Endothelial cell of umbilical vein (primary cell): ENCODE data around the gene TMEM38A. TPM values are rescaled to one million over a fixed set of nuclear protein-coding genes. Genes with fewer than 3 reads are reported as not detected.

Experiments
- Bru-seq: library from RNA; stranded (reverse); fragments of 400-500 nt; gene quantifications from one replicate; lab custom pipeline; 2021; lab: Mats Ljungman, UMichigan
- BruChase-seq, 2 experiments: library from RNA; stranded (reverse); fragments of 400-500 nt; gene quantifications; one replicate each; lab custom pipeline; 2021; lab: Mats Ljungman, UMichigan
- BruUV-seq: library from RNA; stranded (reverse); fragments of 400-500 nt; replicated peaks from 2 replicates; lab custom pipeline; 2021; lab: Mats Ljungman, UMichigan
- CTCF ChIA-PET: fragments of 300-600, 350-600 bp; sonication (Branson Sonifier 250); formaldehyde crosslinking; loops from one replicate; lab custom pipeline; 2021; ENCODE audit warnings: antibody characterized with exemption, inconsistent platforms; lab: Charles Lee
- POLR2A ChIA-PET: fragments of 300-600, 350-600 bp; sonication (Branson Sonifier 250); formaldehyde crosslinking; loops from one replicate; lab custom pipeline; 2021; ENCODE audit warnings: antibody characterized with exemption, inconsistent platforms; lab: Charles Lee
- DNase-seq: peaks from one replicate; pipeline ENCODE4 v3.0.0-alpha.2; 2011; ENCODE audit warnings: low read depth, low spot score
- FAIRE-seq: peaks from 2 replicates; lab custom pipeline; 2011; peaks lifted over from hg19 to GRCh38; lab: Jason Lieb, UNC
- H2AFZ ChIP-seq: 2 replicates; pipeline ENCODE4 v1.6.0; 2012; ENCODE audit warnings: low read depth, low read length, control low read depth, inconsistent platforms
- H3K27ac ChIP-seq: 2 replicates; pipeline ENCODE4 v1.5.1; 2011; ENCODE audit warnings: low read depth, mild to moderate bottlenecking, control low read depth, low read length, moderate library complexity; ENCODE audit not compliant: insufficient read depth
- H3K27me3 ChIP-seq, 2 experiments: 2 replicates each; pipeline versions ENCODE4 v1.6.0 to v1.6.1; 2011; ENCODE audit warnings: low read length in 2 of 2, mixed read lengths in 1 of 2; ENCODE audit not compliant: control insufficient read depth in 2 of 2, insufficient read depth in 2 of 2
- H3K36me3 ChIP-seq, 2 experiments: 2 replicates in 1 of 2; 3 replicates in 1 of 2; pipeline ENCODE4 v1.5.1; 2011; ENCODE audit warnings: low read length in 2 of 2, mild to moderate bottlenecking in 1 of 2, moderate library complexity in 1 of 2; ENCODE audit not compliant: control insufficient read depth in 2 of 2, insufficient read depth in 2 of 2; ENCODE audit errors: extremely low read depth in 1 of 2
- H3K4me1 ChIP-seq: 3 replicates; pipeline ENCODE4 v1.5.1; 2011; ENCODE audit warnings: mild to moderate bottlenecking, low read length; ENCODE audit not compliant: control insufficient read depth, insufficient read depth; ENCODE audit errors: extremely low read depth
- H3K4me2 ChIP-seq: 2 replicates; pipeline ENCODE4 v1.6.1; 2011; ENCODE audit warnings: low read length, control low read depth, mixed read lengths; ENCODE audit not compliant: insufficient read depth
- H3K4me3 ChIP-seq, 3 experiments: fragments of 200-600 bp in 1 of 3; sonication (generic), shearing (Covaris generic) in 1 of 3; replicated peaks in 1 of 3; 2 replicates each; pipeline ENCODE4 v1.5.1; 2011 to 2016; ENCODE audit warnings: control low read depth in 3 of 3, low read length in 3 of 3, mild to moderate bottlenecking in 2 of 3, inconsistent platforms in 1 of 3, low read depth in 1 of 3, moderate library complexity in 1 of 3; ENCODE audit not compliant: insufficient read depth in 1 of 3
- H3K79me2 ChIP-seq: 2 replicates; pipeline ENCODE4 v1.6.0; 2012; ENCODE audit warnings: low read length, inconsistent platforms; ENCODE audit not compliant: control insufficient read depth, insufficient read depth
- H3K9ac ChIP-seq: replicated peaks from 2 replicates; pipeline ENCODE3; 2011; ENCODE audit warnings: low read length, control low read depth; ENCODE audit not compliant: insufficient read depth; ENCODE audit errors: extremely low read depth
- H3K9me1 ChIP-seq: replicated peaks from 3 replicates; pipeline ENCODE4 v1.6.0; 2011; ENCODE audit warnings: mild to moderate bottlenecking, low read length; ENCODE audit not compliant: control insufficient read depth, insufficient read depth; ENCODE audit errors: extremely low read depth
- H3K9me3 ChIP-seq: replicated peaks from 2 replicates; pipeline ENCODE4 v1.5.1; 2012; ENCODE audit warnings: low read length, inconsistent platforms; ENCODE audit not compliant: control insufficient read depth, insufficient read depth
- H4K20me1 ChIP-seq: replicated peaks from 2 replicates; pipeline ENCODE3; 2011; ENCODE audit warnings: mild to moderate bottlenecking, low read length; ENCODE audit not compliant: control insufficient read depth, insufficient read depth; ENCODE audit errors: extremely low read depth
- EZH2 ChIP-seq: IDR thresholded peaks from 2 replicates; pipeline ENCODE4 v1.6.1; 2012; ENCODE audit warnings: borderline replicate concordance, low read depth, mild to moderate bottlenecking, moderate library complexity, low read length, inconsistent platforms; ENCODE audit not compliant: severe bottlenecking
- FOS ChIP-seq: IDR thresholded peaks from 2 replicates; pipeline ENCODE4 v1.6.1; 2011; ENCODE audit warnings: mild to moderate bottlenecking, low read length, moderate library complexity, borderline replicate concordance; ENCODE audit not compliant: insufficient read depth
- GATA2 ChIP-seq: IDR thresholded peaks from 2 replicates; pipeline ENCODE4 v1.7.0; 2011; ENCODE audit warnings: low read depth, mild to moderate bottlenecking, moderate library complexity, mixed read lengths, low read length; ENCODE audit not compliant: insufficient read length, insufficient read depth
- JUN ChIP-seq: IDR thresholded peaks from 2 replicates; pipeline ENCODE4 v1.6.1; 2011; ENCODE audit warnings: borderline replicate concordance, low read depth; ENCODE audit not compliant: insufficient read length, insufficient read depth
- MYC ChIP-seq: IDR thresholded peaks from one replicate; pipeline ENCODE4 v1.6.1; 2011; ENCODE audit warnings: mild to moderate bottlenecking, low read depth, low read length
- POLR2A ChIP-seq: IDR thresholded peaks from 2 replicates; pipeline ENCODE4 v1.6.1; 2012; ENCODE audit warnings: low read depth, mild to moderate bottlenecking, control low read depth, low read length
- POLR2AphosphoS5 ChIP-seq: IDR thresholded peaks from 2 replicates; pipeline ENCODE4 v1.6.1; 2012; ENCODE audit warnings: low read depth, mild to moderate bottlenecking, control low read depth, low read length, moderate library complexity; ENCODE audit not compliant: insufficient read depth
- dilution Hi-C: fragments of 300-500 bp; cut with MboI; formaldehyde crosslinking; loops from one replicate; pipeline ENCODE4 v1.15.0; 2019; ENCODE audit warnings: low sequenced_read_pairs; ENCODE audit not compliant: extremely low pct_ligation_motif_present
- intact Hi-C: fragments of 100-400 bp; cut with micrococcal nuclease; formaldehyde crosslinking; loops from one replicate; pipeline ENCODE4 v1.10.0; 2022
- long read RNA-seq: library from polyadenylated mRNA; stranded (forward); transcript quantifications from one replicate; pipeline ENCODE4 v2.0.0, GENCODE V29; 2021
- polyA minus RNA-seq, 3 experiments: library from RNA; depleted of rRNA, polyadenylated mRNA; stranded (reverse); fragments of >200 nt; gene quantifications; 1 replicate in 1 of 3; 2 replicates in 2 of 3; pipeline ENCODE4 v1.2.3, GENCODE V29; 2011
- polyA plus RNA-seq, 4 experiments: library from polyadenylated mRNA; depleted of rRNA in 3 of 4; stranded (reverse) in 3 of 4; unstranded in 1 of 4; fragments of >200 nt; gene quantifications; 2 replicates each; pipeline versions ENCODE4 v1.2.1 to v1.2.3, GENCODE V29; 2011 to 2012; ENCODE audit warnings: missing spikeins in 1 of 4
- total RNA-seq: library from RNA; stranded (reverse); gene quantifications from 2 replicates; pipeline ENCODE4 v1.2.3, GENCODE V29; 2021
- TF ChIP-seq, protein P1 (sequence below): IDR thresholded peaks from 2 replicates; pipeline ENCODE4 v1.6.1; 2011; ENCODE audit not compliant: insufficient read depth, insufficient read length
- TF ChIP-seq, protein P2 (sequence below), 2 donors: IDR thresholded peaks; 1 replicate in 1 of 2; 2 replicates in 1 of 2; pipeline ENCODE4 v1.5.1; 2011; ENCODE audit warnings: low read length in 2 of 2, mild to moderate bottlenecking in 2 of 2, moderate library complexity in 2 of 2, control low read depth in 1 of 2, inconsistent platforms in 1 of 2, low read depth in 1 of 2; ENCODE audit not compliant: insufficient read depth in 1 of 2; ENCODE audit errors: extremely low read depth in 1 of 2

The TMEM38A gene, protein sequence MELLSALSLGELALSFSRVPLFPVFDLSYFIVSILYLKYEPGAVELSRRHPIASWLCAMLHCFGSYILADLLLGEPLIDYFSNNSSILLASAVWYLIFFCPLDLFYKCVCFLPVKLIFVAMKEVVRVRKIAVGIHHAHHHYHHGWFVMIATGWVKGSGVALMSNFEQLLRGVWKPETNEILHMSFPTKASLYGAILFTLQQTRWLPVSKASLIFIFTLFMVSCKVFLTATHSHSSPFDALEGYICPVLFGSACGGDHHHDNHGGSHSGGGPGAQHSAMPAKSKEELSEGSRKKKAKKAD
- total RNA-seq (1.6 and 2.2 TPM in 2 replicates), polyA plus RNA-seq (1.6 and 2.0 TPM in 2 replicates), polyA minus RNA-seq (1.7 and 4.0 TPM in 2 replicates), Bru-seq, nascent RNA (percentile 25 among the genes with signal in this experiment), BruChase-seq, experiment 1, labeled RNA remaining after a 6-hour chase (percentile 40 among the genes with signal in this experiment), BruChase-seq, experiment 2, labeled RNA remaining after a 2-hour chase (percentile 39 among the genes with signal in this experiment)
- polyA plus RNA-seq (2011; cell fraction: cytosol; rRNA removed), result 1.6 and 2.3 TPM in 2 replicates
- 1.3 and 1.5 TPM in 2 replicates for polyA plus RNA-seq (2011; cell fraction: nucleus; rRNA removed)
- 1.7 and 3.3 TPM in 2 replicates for polyA plus RNA-seq (2012)
- polyA minus RNA-seq (2011; cell fraction: cytosol; rRNA and poly(A)+ RNA removed), result 8.5 TPM
- 0.91 and 1.7 TPM in 2 replicates for polyA minus RNA-seq (2011; cell fraction: nucleus; rRNA and poly(A)+ RNA removed)
- long read RNA-seq, transcript TMEM38A-202 (3 exons, 798 nt), result major isoform, 5 of 9 reads
- long read RNA-seq, partial matches to known transcripts, result 0 of 9 reads
- long read RNA-seq, other reads (novel, unspliced or antisense), result 1 of 9 reads

DNA sequence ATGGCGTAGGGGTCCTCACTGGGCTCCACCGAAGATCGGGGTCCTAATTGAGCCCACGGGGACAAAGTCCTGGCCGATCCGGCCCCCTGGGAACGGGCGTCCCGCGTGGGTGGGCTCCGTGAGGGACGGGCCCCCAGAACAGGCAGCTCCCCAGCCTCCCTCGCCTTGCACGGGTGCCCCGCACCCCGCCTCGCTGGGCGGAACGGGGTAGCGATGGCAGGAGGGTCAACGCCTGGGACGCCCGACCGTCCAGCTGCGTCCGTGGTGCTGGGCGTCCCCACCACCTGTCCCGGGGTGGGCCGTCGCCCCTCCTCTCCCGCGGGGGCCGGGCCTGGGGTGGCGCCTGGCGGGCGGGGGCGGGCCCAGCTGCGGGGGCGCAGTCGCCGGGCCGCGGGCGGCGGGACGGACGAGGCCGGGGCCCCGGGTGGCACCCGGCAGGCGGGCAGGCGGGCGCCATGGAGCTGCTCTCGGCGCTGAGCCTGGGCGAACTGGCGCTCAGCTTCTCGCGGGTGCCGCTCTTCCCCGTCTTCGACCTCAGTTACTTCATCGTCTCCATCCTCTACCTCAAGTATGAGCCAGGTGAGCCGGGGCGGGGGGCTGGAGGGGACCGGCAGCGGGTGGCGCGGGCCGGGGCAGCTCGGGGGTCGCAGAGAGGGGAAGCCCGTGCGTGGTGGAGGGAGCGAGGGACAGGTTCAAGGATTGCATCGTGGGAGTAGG lies at the start of gene TMEM38A:
TSS of gene TMEM38A (plus strand) at position 377 of the 717 bp plus-strand sequence. CDS start at position 456, 79 bp downstream.
- dilution Hi-C loops, result no loop called here
- H3K9me3 ChIP-seq, result no peaks in the 10 kb centered on the region
- peaks cover 0 to 5% of the 10 kb centered on the region in 2 experiments for H3K36me3 ChIP-seq
- intact Hi-C loops, result loop anchor here (1.0 kb wide), 1 partner anchor 33 kb away; the partner anchor contains the start of gene MED26
- CTCF ChIA-PET, result interaction anchor here (1.0 to 2.6 kb wide), 4 partner anchors 12 to 54 kb away, joined by 3 to 8 read pairs (median 4); no protein-coding TSS in a partner anchor
- H4K20me1 ChIP-seq, result peaks cover 2% of the 10 kb centered on the region
- peak within 1 kb of the TSS; percentile 70 for H3K27ac ChIP-seq
- peak within 1 kb of the TSS; percentile 71 for H3K9ac ChIP-seq
- BruUV-seq, result no TSS peak
- H3K9me1 ChIP-seq, result no peaks in the 10 kb centered on the region
- peaks cover 27% of the 10 kb centered on the region for H3K79me2 ChIP-seq
- FAIRE-seq (no peak), DNase-seq (no peak)
- H2AFZ ChIP-seq, result peak within 1 kb of the TSS; percentile 89
- POLR2A ChIA-PET, result interaction anchor here (1.3 to 1.9 kb wide), 2 partner anchors 33 to 165 kb away, joined by 5 to 8 read pairs; partner anchors contain the start of genes C19orf44, CALR3 and MED26
- TF ChIP-seq POLR2AphosphoS5 (no peak), POLR2A (no peak), JUN (no peak), FOS (no peak), MYC (no peak), EZH2 (no peak), GATA2 (no peak)
- TF ChIP-seq, protein P1, sequence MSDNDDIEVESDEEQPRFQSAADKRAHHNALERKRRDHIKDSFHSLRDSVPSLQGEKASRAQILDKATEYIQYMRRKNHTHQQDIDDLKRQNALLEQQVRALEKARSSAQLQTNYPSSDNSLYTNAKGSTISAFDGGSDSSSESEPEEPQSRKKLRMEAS, result no peak
- TF ChIP-seq, protein P2, sequence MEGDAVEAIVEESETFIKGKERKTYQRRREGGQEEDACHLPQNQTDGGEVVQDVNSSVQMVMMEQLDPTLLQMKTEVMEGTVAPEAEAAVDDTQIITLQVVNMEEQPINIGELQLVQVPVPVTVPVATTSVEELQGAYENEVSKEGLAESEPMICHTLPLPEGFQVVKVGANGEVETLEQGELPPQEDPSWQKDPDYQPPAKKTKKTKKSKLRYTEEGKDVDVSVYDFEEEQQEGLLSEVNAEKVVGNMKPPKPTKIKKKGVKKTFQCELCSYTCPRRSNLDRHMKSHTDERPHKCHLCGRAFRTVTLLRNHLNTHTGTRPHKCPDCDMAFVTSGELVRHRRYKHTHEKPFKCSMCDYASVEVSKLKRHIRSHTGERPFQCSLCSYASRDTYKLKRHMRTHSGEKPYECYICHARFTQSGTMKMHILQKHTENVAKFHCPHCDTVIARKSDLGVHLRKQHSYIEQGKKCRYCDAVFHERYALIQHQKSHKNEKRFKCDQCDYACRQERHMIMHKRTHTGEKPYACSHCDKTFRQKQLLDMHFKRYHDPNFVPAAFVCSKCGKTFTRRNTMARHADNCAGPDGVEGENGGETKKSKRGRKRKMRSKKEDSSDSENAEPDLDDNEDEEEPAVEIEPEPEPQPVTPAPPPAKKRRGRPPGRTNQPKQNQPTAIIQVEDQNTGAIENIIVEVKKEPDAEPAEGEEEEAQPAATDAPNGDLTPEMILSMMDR (IDR thresholded peaks at IDR 0.05; ENCODE audit: extremely low read depth in 1 of 2, insufficient read depth in 1 of 2, low read depth in 1 of 2, low read length in 2 of 2), result no peak
- H3K27me3 ChIP-seq, result no peaks in the 10 kb centered on the region
- H3K4me1 ChIP-seq, result peaks cover 16% of the 10 kb centered on the region
- peak within 1 kb of the TSS; percentile 87 for H3K4me2 ChIP-seq
- H3K4me3 ChIP-seq, result peak within 1 kb of the TSS; percentile 55 to 73 (median 67)
